Measurements from ENCODE around the gene UBXN1. TPM values are rescaled to one million over a fixed set of nuclear protein-coding genes. Genes with fewer than 3 reads are reported as not detected.
"Not testable (repeated sequence)": the region's sequence is repeated elsewhere in the genome, so short reads cannot be mapped to it uniquely, and the experiment has no call there.

UBXN1 gene
- total RNA-seq, 2 experiments from 2014 or later: 101 to 129 TPM

- intact Hi-C loops (cut with micrococcal nuclease; ENCODE audit: unreplicated experiment): loop anchor here (2.0 kb wide), 1 partner anchor 20 kb away; the partner anchor contains the start of gene HNRNPUL2
- Histone ChIP-seq H4K20me1 (ENCODE audit: insufficient read depth, low read length) (no peaks in the 10 kb centered on the region), H3K9me3 (ENCODE audit: low read length) (no peaks in the 10 kb centered on the region), H3K4me3 (ENCODE audit: low read depth, low read length, poor library complexity, severe bottlenecking) (no peak overlapping the region), H3K4me2 (ENCODE audit: low read length) (peak overlapping the region; percentile 94; the same call in 1 of the 2 replicates), H3K36me3 (ENCODE audit: insufficient read depth, low read length) (peaks cover 93% of the 10 kb centered on the region), H2AFZ (ENCODE audit: low read length) (no peak overlapping the region), H3K79me2 (ENCODE audit: insufficient read depth, low read depth, low read length) (no peaks in the 10 kb centered on the region), H3K27ac (ENCODE audit: low read depth, low read length, poor library complexity, severe bottlenecking) (no peak overlapping the region), H3K4me1 (ENCODE audit: insufficient read depth, low read length, poor library complexity, severe bottlenecking) (peaks cover 44% of the 10 kb centered on the region), H3K9me2 (ENCODE audit: insufficient read depth, low read length) (no peaks in the 10 kb centered on the region)
- ChIA-PET POLR2A (interaction anchor here (0.7 to 1.4 kb wide), 2 partner anchors 122 to 137 kb away, joined by 5 read pairs; no protein-coding TSS in a partner anchor), CTCF (ENCODE audit: unreplicated experiment) (no interaction called here)
- DNase-seq (ENCODE audit: low spot score): no peak
- TF ChIP-seq, protein P1, sequence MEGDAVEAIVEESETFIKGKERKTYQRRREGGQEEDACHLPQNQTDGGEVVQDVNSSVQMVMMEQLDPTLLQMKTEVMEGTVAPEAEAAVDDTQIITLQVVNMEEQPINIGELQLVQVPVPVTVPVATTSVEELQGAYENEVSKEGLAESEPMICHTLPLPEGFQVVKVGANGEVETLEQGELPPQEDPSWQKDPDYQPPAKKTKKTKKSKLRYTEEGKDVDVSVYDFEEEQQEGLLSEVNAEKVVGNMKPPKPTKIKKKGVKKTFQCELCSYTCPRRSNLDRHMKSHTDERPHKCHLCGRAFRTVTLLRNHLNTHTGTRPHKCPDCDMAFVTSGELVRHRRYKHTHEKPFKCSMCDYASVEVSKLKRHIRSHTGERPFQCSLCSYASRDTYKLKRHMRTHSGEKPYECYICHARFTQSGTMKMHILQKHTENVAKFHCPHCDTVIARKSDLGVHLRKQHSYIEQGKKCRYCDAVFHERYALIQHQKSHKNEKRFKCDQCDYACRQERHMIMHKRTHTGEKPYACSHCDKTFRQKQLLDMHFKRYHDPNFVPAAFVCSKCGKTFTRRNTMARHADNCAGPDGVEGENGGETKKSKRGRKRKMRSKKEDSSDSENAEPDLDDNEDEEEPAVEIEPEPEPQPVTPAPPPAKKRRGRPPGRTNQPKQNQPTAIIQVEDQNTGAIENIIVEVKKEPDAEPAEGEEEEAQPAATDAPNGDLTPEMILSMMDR (conservative IDR thresholded peaks at IDR 0.05; ENCODE audit: low read length): no peak
- TF ChIP-seq EZH2phosphoT487 (IDR thresholded peaks at IDR 0.05; ENCODE audit: borderline replicate concordance, low read depth, low read length): no peak
- no TSS peak for BruUV-seq (replicated peaks)
Measured at GRCh38 chr11:62706850-62707247, 28.0 kb upstream of the UBXN1 start.

- H3K4me1 ChIP-seq (ENCODE audit: insufficient read depth, low read length, poor library complexity, severe bottlenecking): peaks cover 44% of the 10 kb centered on the region
- peak overlapping the region; percentile 94 for H3K4me2 ChIP-seq (ENCODE audit: low read length)
- no TSS peak for BruUV-seq (replicated peaks)
- no peaks in the 10 kb centered on the region for H3K9me2 ChIP-seq (ENCODE audit: insufficient read depth, low read length)
- ChIA-PET POLR2A (interaction anchor here (0.7 to 1.6 kb wide), 5 partner anchors 10 to 136 kb away, joined by 3 to 5 read pairs (median 4); no protein-coding TSS in a partner anchor), CTCF (ENCODE audit: unreplicated experiment) (no interaction called here)
- peak overlapping the region; percentile 19 for H3K27ac ChIP-seq (ENCODE audit: low read depth, low read length, poor library complexity, severe bottlenecking)
- no peaks in the 10 kb centered on the region for H3K79me2 ChIP-seq (ENCODE audit: insufficient read depth, low read depth, low read length)
- no peaks in the 10 kb centered on the region for H3K9me3 ChIP-seq (ENCODE audit: low read length)
- peak overlapping the region; percentile 30; the same call in 1 of the 2 replicates for H2AFZ ChIP-seq (ENCODE audit: low read length)
- intact Hi-C loops (cut with micrococcal nuclease; ENCODE audit: unreplicated experiment): loop anchor here (2.0 kb wide), 1 partner anchor 21 kb away; the partner anchor contains the start of gene HNRNPUL2
- H3K4me3 ChIP-seq (ENCODE audit: low read depth, low read length, poor library complexity, severe bottlenecking): peak overlapping the region; percentile 73
- peaks cover 93% of the 10 kb centered on the region for H3K36me3 ChIP-seq (ENCODE audit: insufficient read depth, low read length)
- H4K20me1 ChIP-seq (ENCODE audit: insufficient read depth, low read length): no peaks in the 10 kb centered on the region
- peak; percentile 94 for DNase-seq (ENCODE audit: low spot score)
- no peak for TF ChIP-seq EZH2phosphoT487 (IDR thresholded peaks at IDR 0.05; ENCODE audit: borderline replicate concordance, low read depth, low read length)
Measured at GRCh38 chr11:62705880-62706849, 27.3 kb upstream of the UBXN1 start.

- peak overlapping the region; percentile 19 for H3K27ac ChIP-seq (ENCODE audit: low read depth, low read length, poor library complexity, severe bottlenecking)
- H3K4me1 ChIP-seq (ENCODE audit: insufficient read depth, low read length, poor library complexity, severe bottlenecking): peaks cover 44% of the 10 kb centered on the region
- H3K9me2 ChIP-seq (ENCODE audit: insufficient read depth, low read length): no peaks in the 10 kb centered on the region
- no peak overlapping the region; the same call in 1 of the 2 replicates for H2AFZ ChIP-seq (ENCODE audit: low read length)
- peak overlapping the region; percentile 73 for H3K4me3 ChIP-seq (ENCODE audit: low read depth, low read length, poor library complexity, severe bottlenecking)
- no TSS peak for BruUV-seq (replicated peaks)
- CTCF ChIA-PET (ENCODE audit: unreplicated experiment): interaction anchor here (1.2 kb wide), 1 partner anchor 16 kb away, joined by 3 read pairs; the partner anchor contains the start of gene LRRN4CL
- POLR2A ChIA-PET: interaction anchor here (0.7 to 1.6 kb wide), 4 partner anchors 9 to 120 kb away, joined by 3 to 5 read pairs (median 4); no protein-coding TSS in a partner anchor
- peak overlapping the region; percentile 94 for H3K4me2 ChIP-seq (ENCODE audit: low read length)
- H4K20me1 ChIP-seq (ENCODE audit: insufficient read depth, low read length): no peaks in the 10 kb centered on the region
- H3K36me3 ChIP-seq (ENCODE audit: insufficient read depth, low read length): peaks cover 93% of the 10 kb centered on the region
- TF ChIP-seq, protein P1 (conservative IDR thresholded peaks at IDR 0.05; ENCODE audit: low read length): no peak
- no peak for TF ChIP-seq EZH2phosphoT487 (IDR thresholded peaks at IDR 0.05; ENCODE audit: borderline replicate concordance, low read depth, low read length)
- intact Hi-C loops (cut with micrococcal nuclease; ENCODE audit: unreplicated experiment): no loop called here
- no peaks in the 10 kb centered on the region for H3K9me3 ChIP-seq (ENCODE audit: low read length)
- no peaks in the 10 kb centered on the region for H3K79me2 ChIP-seq (ENCODE audit: insufficient read depth, low read depth, low read length)
- no peak for DNase-seq (ENCODE audit: low spot score)
Measured at GRCh38 chr11:62705413-62705812, 26.5 kb upstream of the UBXN1 start.

DNA sequence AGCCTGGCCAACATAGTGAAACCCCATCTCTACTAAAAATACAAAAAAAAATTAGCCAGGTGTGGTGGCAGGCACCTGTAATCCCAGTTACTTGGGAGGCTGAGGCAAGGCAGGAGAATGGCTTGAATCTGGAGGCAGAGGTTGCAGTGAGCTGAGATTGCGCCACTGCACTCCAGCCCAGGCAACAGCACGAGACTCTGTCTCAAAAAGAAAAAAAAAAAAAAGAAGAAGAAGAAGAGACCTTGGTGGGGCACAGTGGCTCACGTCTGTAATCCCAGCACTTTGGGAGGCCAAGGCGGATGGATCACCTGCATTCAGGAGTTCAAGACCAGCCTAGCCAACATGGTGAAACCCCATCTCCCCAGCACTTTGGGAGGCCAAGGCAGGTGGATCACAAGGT lies 25.0 kb upstream of the UBXN1 start:
- H3K9me2 ChIP-seq (ENCODE audit: insufficient read depth, low read length); DNase-seq (ENCODE audit: low spot score); BruUV-seq (replicated peaks); H3K4me2 ChIP-seq (ENCODE audit: low read length); intact Hi-C loops (cut with micrococcal nuclease; ENCODE audit: unreplicated experiment); H4K20me1 ChIP-seq (ENCODE audit: insufficient read depth, low read length); H3K4me3 ChIP-seq (ENCODE audit: low read depth, low read length, poor library complexity, severe bottlenecking); H2AFZ ChIP-seq (ENCODE audit: low read length); H3K9me3 ChIP-seq (ENCODE audit: low read length); CTCF ChIA-PET (ENCODE audit: unreplicated experiment); H3K27ac ChIP-seq (ENCODE audit: low read depth, low read length, poor library complexity, severe bottlenecking); H3K79me2 ChIP-seq (ENCODE audit: insufficient read depth, low read depth, low read length): not testable (repeated sequence)
- POLR2A ChIA-PET: interaction anchor here (0.6 kb wide), 1 partner anchor 56 kb away, joined by 10 read pairs; no protein-coding TSS in a partner anchor
- peaks cover 90% of the 10 kb centered on the region for H3K36me3 ChIP-seq (ENCODE audit: insufficient read depth, low read length)
- H3K4me1 ChIP-seq (ENCODE audit: insufficient read depth, low read length, poor library complexity, severe bottlenecking): peaks cover 33% of the 10 kb centered on the region
